Raji (cell line): ENCODE data around the gene OR6Y1.

Source experiments
- POLR2A ChIP-seq: IDR thresholded peaks from 2 replicates; pipeline ENCODE4 v1.6.1; 2011; ENCODE audit warnings: low read depth, low read length, control low read depth; ENCODE audit not compliant: insufficient read depth

The OR6Y1 gene

GRCh38 chr1:158554352-158554751 is at the start of gene OR6Y1:
Gene OR6Y1, minus strand, starts transcription at chr1:158554405. Its CDS starts 6,300 bp downstream, at chr1:158548105.
- TF ChIP-seq POLR2A: no peak

- no peak for TF ChIP-seq POLR2A
Observed at GRCh38 chr1:158600735-158601134, 46.5 kb upstream of the OR6Y1 start.

- TF ChIP-seq POLR2A: no peak
Observed at GRCh38 chr1:158586942-158587341, 32.7 kb upstream of the OR6Y1 start.

- TF ChIP-seq POLR2A: no peak
Observed at GRCh38 chr1:158583962-158584361, 29.8 kb upstream of the OR6Y1 start.

GRCh38 chr1:158579733-158580132 is 25.5 kb upstream of the OR6Y1 start, which contains the start of gene OR10X1:
Gene OR10X1, minus strand, starts transcription at chr1:158579899. Its CDS starts 0 bp downstream, at chr1:158579899.
- TF ChIP-seq POLR2A: no peak

GRCh38 chr1:158577561-158577960 is 23.4 kb upstream of the OR6Y1 start:
- TF ChIP-seq POLR2A: no peak

- no peak for TF ChIP-seq POLR2A
Observed at GRCh38 chr1:158572226-158572625, 18.0 kb upstream of the OR6Y1 start.

GRCh38 chr1:158570480-158570879 is 16.3 kb upstream of the OR6Y1 start, which contains the start of gene OR6P1:
Gene OR6P1, minus strand, starts transcription at chr1:158570580. Its CDS starts 6,976 bp downstream, at chr1:158563604.
- no peak for TF ChIP-seq POLR2A

- no peak for TF ChIP-seq POLR2A
Observed at GRCh38 chr1:158564608-158565007, 10.4 kb upstream of the OR6Y1 start.

GRCh38 chr1:158563853-158564252 is 9.6 kb upstream of the OR6Y1 start:
- TF ChIP-seq POLR2A: no peak

- TF ChIP-seq POLR2A: no peak
Observed at GRCh38 chr1:158559696-158560095, 5.5 kb upstream of the OR6Y1 start.

- TF ChIP-seq POLR2A: no peak
Observed at GRCh38 chr1:158552296-158552695, 1.9 kb downstream of the OR6Y1 start.

GRCh38 chr1:158547533-158547932 is 6.7 kb downstream of the OR6Y1 start:
- TF ChIP-seq POLR2A: no peak

GRCh38 chr1:158537609-158538008 is 16.6 kb downstream of the OR6Y1 start:
- TF ChIP-seq POLR2A: no peak

GRCh38 chr1:158534496-158534895 is 19.7 kb downstream of the OR6Y1 start:
- TF ChIP-seq POLR2A: no peak

GRCh38 chr1:158527190-158527815 is 26.9 kb downstream of the OR6Y1 start:
- TF ChIP-seq POLR2A: no peak

- no peak for TF ChIP-seq POLR2A
Observed at GRCh38 chr1:158521666-158522058, 32.5 kb downstream of the OR6Y1 start.
